Measurements from ENCODE around the gene RTN1. TPM values are rescaled to one million over a fixed set of nuclear protein-coding genes. Genes with fewer than 3 reads are reported as not detected.

The RTN1 gene
- polyA plus RNA-seq, 4 donors = 0.45 to 34.4 (median 4.0) TPM

DNA sequence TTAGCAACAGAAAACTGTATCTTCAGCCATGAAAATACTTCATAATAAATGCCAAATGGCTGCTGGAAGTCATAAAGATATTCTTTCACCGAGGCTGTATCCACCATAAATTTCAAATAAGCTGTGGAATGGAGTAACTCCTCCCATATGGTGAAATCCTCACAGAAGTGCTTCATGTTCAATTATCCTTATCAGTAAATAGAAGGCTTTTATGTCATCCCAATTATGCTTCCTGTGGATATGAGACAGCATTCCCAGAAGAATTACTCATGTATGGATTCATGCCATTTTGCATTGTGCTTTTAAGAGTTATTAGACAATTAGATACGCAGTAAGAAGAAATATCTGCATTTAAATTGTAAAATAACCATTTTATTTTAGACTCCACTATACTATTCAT lies 99.0 kb downstream of the RTN1 start:
- DNase-seq (peak in 1 of 2 donors; percentile 8), FAIRE-seq (no peak)
- WGBS, 3 donors = 42 to 52% (median 46%) methylated on average over 2 of the region's 2 CpGs
- no peaks in the 10 kb centered on the region for H3K36me3 ChIP-seq (ENCODE audit: control insufficient read depth in 3 of 3, insufficient read depth in 2 of 3, low read depth in 1 of 3, low read length in 3 of 3)
- H3K4me1 ChIP-seq (ENCODE audit: control insufficient read depth in 3 of 3, insufficient read depth in 2 of 3, low read depth in 1 of 3, low read length in 2 of 3) = no peaks in the 10 kb centered on the region
- no peaks in the 10 kb centered on the region for H3K9me3 ChIP-seq (ENCODE audit: control insufficient read depth in 2 of 2, insufficient read depth in 1 of 2, low read depth in 1 of 2, low read length in 1 of 2)
- no peaks in the 10 kb centered on the region for H3K27me3 ChIP-seq (ENCODE audit: control insufficient read depth in 3 of 3, insufficient read depth in 3 of 3, low read length in 3 of 3)
- no peak overlapping the region for H3K4me3 ChIP-seq (ENCODE audit: low read depth in 1 of 3, low read length in 3 of 3)
- no peak overlapping the region for H3K27ac ChIP-seq (ENCODE audit: low read depth in 1 of 3, low read length in 2 of 3)

DNA sequence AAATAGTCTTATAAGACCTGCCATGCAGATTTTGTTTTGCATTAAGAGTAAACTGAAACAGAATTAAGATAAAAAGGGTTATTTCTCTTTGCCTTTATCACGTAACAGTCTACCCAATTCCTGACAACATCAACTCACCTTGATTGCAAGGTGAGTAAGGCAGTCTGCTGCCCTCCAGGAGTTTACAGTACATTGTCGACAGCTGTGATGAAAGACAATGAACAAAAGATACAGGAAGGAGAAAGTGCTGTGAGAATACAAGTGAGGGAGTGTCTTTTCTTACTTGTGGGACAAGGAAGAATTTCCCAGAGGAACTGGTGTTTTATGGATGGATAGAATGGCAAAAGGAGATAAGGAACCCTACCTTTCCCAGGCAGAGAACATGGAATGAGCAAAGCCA lies 101.0 kb downstream of the RTN1 start:
- Histone ChIP-seq H3K27ac (ENCODE audit: low read depth in 1 of 3, low read length in 2 of 3) (no peak overlapping the region), H3K9me3 (ENCODE audit: control insufficient read depth in 2 of 2, insufficient read depth in 1 of 2, low read depth in 1 of 2, low read length in 1 of 2) (no peaks in the 10 kb centered on the region), H3K4me3 (ENCODE audit: low read depth in 1 of 3, low read length in 3 of 3) (no peak overlapping the region), H3K27me3 (ENCODE audit: control insufficient read depth in 3 of 3, insufficient read depth in 3 of 3, low read length in 3 of 3) (no peaks in the 10 kb centered on the region), H3K36me3 (ENCODE audit: control insufficient read depth in 3 of 3, insufficient read depth in 2 of 3, low read depth in 1 of 3, low read length in 3 of 3) (no peaks in the 10 kb centered on the region), H3K4me1 (ENCODE audit: control insufficient read depth in 3 of 3, insufficient read depth in 2 of 3, low read depth in 1 of 3, low read length in 2 of 3) (no peaks in the 10 kb centered on the region)
- FAIRE-seq (no peak), DNase-seq (no peak)
- 55 to 72% (median 65%) methylated on average over 2 of the region's 2 CpGs for WGBS, 3 donors

DNA sequence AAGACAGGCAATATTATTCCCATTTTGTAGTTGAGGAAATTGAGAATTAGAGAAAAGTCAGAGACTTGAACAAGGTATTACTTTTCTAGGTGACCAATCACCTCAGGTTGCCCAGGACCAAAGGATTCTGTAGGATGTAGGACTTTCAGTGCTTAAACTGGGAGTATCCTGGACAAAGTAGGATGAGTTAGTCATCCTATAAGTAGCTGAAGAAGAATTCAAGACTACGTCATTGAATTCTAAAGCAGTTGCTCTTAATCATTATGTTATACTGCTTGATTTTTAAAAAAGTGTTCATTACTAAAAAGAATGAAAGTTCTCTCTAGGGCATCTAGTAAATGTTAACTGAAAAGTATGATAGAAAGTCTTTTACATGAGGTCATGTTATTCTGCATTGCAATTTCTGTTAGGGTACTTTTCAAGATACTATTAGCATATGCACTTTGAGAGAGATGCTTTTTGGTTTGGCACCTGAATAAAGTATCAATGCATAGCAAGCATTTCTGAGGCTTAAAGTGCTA lies 101.7 kb downstream of the RTN1 start:
- no peak for DNase-seq
- no peak for FAIRE-seq
- WGBS, 3 donors = 80 to 89% (median 82%) methylated on average over 1 of the region's 1 CpG

DNA sequence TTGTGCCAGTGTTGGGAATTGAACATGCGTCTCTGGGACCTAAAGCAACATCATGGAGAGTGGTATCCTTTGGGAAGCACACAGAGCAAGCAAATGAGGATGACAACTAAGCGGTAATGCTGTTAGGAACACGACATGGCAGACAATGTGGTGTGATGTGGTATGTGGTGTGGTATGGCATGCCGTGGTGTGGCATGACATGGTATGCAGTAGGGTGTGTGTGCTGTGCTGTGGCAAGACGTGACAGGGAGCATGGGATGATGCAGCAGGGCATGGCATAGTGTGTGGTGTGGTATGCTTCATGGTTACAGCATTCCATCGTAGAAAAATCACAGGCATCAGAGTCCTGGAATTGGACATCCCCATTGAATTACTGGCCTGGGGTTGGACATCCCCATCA lies 108.7 kb downstream of the RTN1 start:
- Histone ChIP-seq H3K27me3 (ENCODE audit: control insufficient read depth in 3 of 3, insufficient read depth in 3 of 3, low read length in 3 of 3) (no peaks in the 10 kb centered on the region), H3K4me1 (ENCODE audit: control insufficient read depth in 3 of 3, insufficient read depth in 2 of 3, low read depth in 1 of 3, low read length in 2 of 3) (no peaks in the 10 kb centered on the region), H3K27ac (ENCODE audit: low read depth in 1 of 3, low read length in 2 of 3) (no peak overlapping the region), H3K36me3 (ENCODE audit: control insufficient read depth in 3 of 3, insufficient read depth in 2 of 3, low read depth in 1 of 3, low read length in 3 of 3) (no peaks in the 10 kb centered on the region), H3K9me3 (ENCODE audit: control insufficient read depth in 2 of 2, insufficient read depth in 1 of 2, low read depth in 1 of 2, low read length in 1 of 2) (no peaks in the 10 kb centered on the region), H3K4me3 (ENCODE audit: low read depth in 1 of 3, low read length in 3 of 3) (no peak overlapping the region)
- DNase-seq (no peak), FAIRE-seq (no peak)
- 77 to 87% (median 84%) methylated on average over 6 of the region's 6 CpGs for WGBS, 3 donors

More for the DNA sequence above, 101.7 kb downstream of the RTN1 start:
- H3K4me3 ChIP-seq (ENCODE audit: low read depth in 1 of 3, low read length in 3 of 3) = no peak overlapping the region
- no peak overlapping the region for H3K27ac ChIP-seq (ENCODE audit: low read depth in 1 of 3, low read length in 2 of 3)
- H3K27me3 ChIP-seq (ENCODE audit: control insufficient read depth in 3 of 3, insufficient read depth in 3 of 3, low read length in 3 of 3) = no peaks in the 10 kb centered on the region
- no peaks in the 10 kb centered on the region for H3K9me3 ChIP-seq (ENCODE audit: control insufficient read depth in 2 of 2, insufficient read depth in 1 of 2, low read depth in 1 of 2, low read length in 1 of 2)
- no peaks in the 10 kb centered on the region for H3K36me3 ChIP-seq (ENCODE audit: control insufficient read depth in 3 of 3, insufficient read depth in 2 of 3, low read depth in 1 of 3, low read length in 3 of 3)
- no peaks in the 10 kb centered on the region for H3K4me1 ChIP-seq (ENCODE audit: control insufficient read depth in 3 of 3, insufficient read depth in 2 of 3, low read depth in 1 of 3, low read length in 2 of 3)

DNA sequence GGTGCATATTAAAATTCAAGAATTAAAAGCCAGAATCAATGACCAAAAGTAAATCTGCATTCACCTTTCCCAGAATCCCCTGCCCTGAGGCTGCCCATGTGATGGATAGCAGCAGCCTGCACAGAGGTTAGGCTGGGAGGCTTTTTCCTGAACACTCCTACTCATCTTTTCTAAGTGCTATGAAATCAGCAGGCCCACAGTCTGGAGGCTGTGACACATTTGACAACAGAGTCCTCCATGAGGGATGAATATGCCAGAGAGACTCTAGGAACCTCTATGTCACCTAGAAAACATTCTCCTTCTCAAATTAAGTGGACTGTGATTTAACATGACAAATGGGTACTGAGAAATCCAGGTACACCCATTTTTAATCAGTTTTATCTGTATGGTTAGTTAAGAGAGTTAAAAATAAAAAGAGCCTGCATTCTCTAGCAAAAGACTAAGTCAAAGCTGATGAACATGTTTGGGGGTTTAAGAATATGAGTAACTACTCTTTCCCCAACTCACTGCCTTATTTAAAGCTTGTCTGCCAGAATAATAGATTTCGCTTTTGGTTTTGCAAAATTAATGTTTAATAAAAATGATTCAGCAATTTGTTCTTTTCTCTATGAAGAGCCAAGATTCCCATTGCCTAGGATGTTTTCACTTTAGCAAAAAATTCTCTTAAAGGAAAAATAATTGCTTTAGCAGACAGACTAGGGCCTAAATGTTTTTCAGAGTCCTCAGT lies 115.0 kb downstream of the RTN1 start:
- DNase-seq (no peak), FAIRE-seq (no peak)
- no peak overlapping the region for H3K4me3 ChIP-seq (ENCODE audit: low read depth in 1 of 3, low read length in 3 of 3)
- no peaks in the 10 kb centered on the region for H3K4me1 ChIP-seq (ENCODE audit: control insufficient read depth in 3 of 3, insufficient read depth in 2 of 3, low read depth in 1 of 3, low read length in 2 of 3)
- 71 to 80% (median 80%) methylated on average over 1 of the region's 1 CpG for WGBS, 3 donors
- H3K9me3 ChIP-seq (ENCODE audit: control insufficient read depth in 2 of 2, insufficient read depth in 1 of 2, low read depth in 1 of 2, low read length in 1 of 2) = no peaks in the 10 kb centered on the region
- no peak overlapping the region for H3K27ac ChIP-seq (ENCODE audit: low read depth in 1 of 3, low read length in 2 of 3)
- no peaks in the 10 kb centered on the region for H3K36me3 ChIP-seq (ENCODE audit: control insufficient read depth in 3 of 3, insufficient read depth in 2 of 3, low read depth in 1 of 3, low read length in 3 of 3)
- H3K27me3 ChIP-seq (ENCODE audit: control insufficient read depth in 3 of 3, insufficient read depth in 3 of 3, low read length in 3 of 3) = no peaks in the 10 kb centered on the region

DNA sequence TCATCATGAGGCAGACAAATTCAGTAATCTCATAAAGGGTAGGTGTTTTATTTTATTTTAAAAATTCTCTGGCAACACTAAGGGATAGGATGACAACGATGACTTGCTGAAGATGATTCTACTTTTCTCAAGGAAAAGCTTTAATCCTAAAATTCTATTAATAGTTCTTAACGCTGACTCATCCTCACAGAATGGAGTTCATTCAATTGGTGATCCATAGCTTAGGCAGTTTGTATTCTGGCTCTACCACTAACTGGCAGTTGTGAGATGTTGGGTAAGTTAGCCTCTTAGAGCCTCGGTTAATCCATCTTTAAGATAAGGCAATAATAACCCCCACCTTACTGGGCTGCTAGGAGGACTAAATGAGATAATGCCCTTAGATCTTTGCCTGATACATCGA lies 116.3 kb downstream of the RTN1 start:
- Histone ChIP-seq H3K27me3 (ENCODE audit: control insufficient read depth in 3 of 3, insufficient read depth in 3 of 3, low read length in 3 of 3) (no peaks in the 10 kb centered on the region), H3K27ac (ENCODE audit: low read depth in 1 of 3, low read length in 2 of 3) (no peak overlapping the region), H3K9me3 (ENCODE audit: control insufficient read depth in 2 of 2, insufficient read depth in 1 of 2, low read depth in 1 of 2, low read length in 1 of 2) (no peaks in the 10 kb centered on the region), H3K36me3 (ENCODE audit: control insufficient read depth in 3 of 3, insufficient read depth in 2 of 3, low read depth in 1 of 3, low read length in 3 of 3) (no peaks in the 10 kb centered on the region), H3K4me1 (ENCODE audit: control insufficient read depth in 3 of 3, insufficient read depth in 2 of 3, low read depth in 1 of 3, low read length in 2 of 3) (no peaks in the 10 kb centered on the region), H3K4me3 (ENCODE audit: low read depth in 1 of 3, low read length in 3 of 3) (no peak overlapping the region)
- DNase-seq (no peak), FAIRE-seq (no peak)
- 69 to 82% (median 72%) methylated on average over 4 of the region's 4 CpGs for WGBS, 3 donors

- DNase-seq (no peak), FAIRE-seq (no peak)
- H3K4me3 ChIP-seq (ENCODE audit: low read depth in 1 of 3, low read length in 3 of 3) = no peak overlapping the region
- no peaks in the 10 kb centered on the region for H3K36me3 ChIP-seq (ENCODE audit: control insufficient read depth in 3 of 3, insufficient read depth in 2 of 3, low read depth in 1 of 3, low read length in 3 of 3)
- H3K9me3 ChIP-seq (ENCODE audit: control insufficient read depth in 2 of 2, insufficient read depth in 1 of 2, low read depth in 1 of 2, low read length in 1 of 2) = no peaks in the 10 kb centered on the region
- H3K27me3 ChIP-seq (ENCODE audit: control insufficient read depth in 3 of 3, insufficient read depth in 3 of 3, low read length in 3 of 3) = no peaks in the 10 kb centered on the region
- no peaks in the 10 kb centered on the region for H3K4me1 ChIP-seq (ENCODE audit: control insufficient read depth in 3 of 3, insufficient read depth in 2 of 3, low read depth in 1 of 3, low read length in 2 of 3)
- H3K27ac ChIP-seq (ENCODE audit: low read depth in 1 of 3, low read length in 2 of 3) = no peak overlapping the region
Observed at GRCh38 chr14:59753512-59753911, 117.1 kb downstream of the RTN1 start.

DNA sequence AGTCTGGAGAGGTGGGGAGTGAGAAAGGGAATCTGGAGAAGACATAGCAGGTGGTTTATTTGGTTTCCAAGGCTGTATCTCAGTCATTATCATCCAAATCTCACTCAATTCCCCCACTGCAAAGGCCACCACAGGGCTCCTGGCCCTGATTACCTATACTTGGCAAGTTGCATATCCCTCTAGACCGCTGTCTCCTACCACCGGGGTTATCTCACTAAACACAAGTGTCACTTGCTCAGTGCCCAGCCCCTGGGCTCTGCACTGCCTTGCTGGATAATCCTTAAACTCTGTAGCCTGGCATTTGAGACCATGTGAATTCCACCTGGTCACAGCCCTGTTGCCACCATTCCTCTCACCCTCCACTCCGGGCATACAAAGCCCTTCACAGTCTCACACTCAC lies 119.0 kb downstream of the RTN1 start:
- DNase-seq = no peak
- 86 to 92% (median 90%) methylated on average over 3 of the region's 3 CpGs for WGBS, 3 donors
- FAIRE-seq = no peak
- H3K4me1 ChIP-seq (ENCODE audit: control insufficient read depth in 3 of 3, insufficient read depth in 2 of 3, low read depth in 1 of 3, low read length in 2 of 3) = no peaks in the 10 kb centered on the region
- no peaks in the 10 kb centered on the region for H3K9me3 ChIP-seq (ENCODE audit: control insufficient read depth in 2 of 2, insufficient read depth in 1 of 2, low read depth in 1 of 2, low read length in 1 of 2)
- H3K27ac ChIP-seq (ENCODE audit: low read depth in 1 of 3, low read length in 2 of 3) = no peak overlapping the region
- no peaks in the 10 kb centered on the region for H3K27me3 ChIP-seq (ENCODE audit: control insufficient read depth in 3 of 3, insufficient read depth in 3 of 3, low read length in 3 of 3)
- no peaks in the 10 kb centered on the region for H3K36me3 ChIP-seq (ENCODE audit: control insufficient read depth in 3 of 3, insufficient read depth in 2 of 3, low read depth in 1 of 3, low read length in 3 of 3)
- no peak overlapping the region for H3K4me3 ChIP-seq (ENCODE audit: low read depth in 1 of 3, low read length in 3 of 3)

DNA sequence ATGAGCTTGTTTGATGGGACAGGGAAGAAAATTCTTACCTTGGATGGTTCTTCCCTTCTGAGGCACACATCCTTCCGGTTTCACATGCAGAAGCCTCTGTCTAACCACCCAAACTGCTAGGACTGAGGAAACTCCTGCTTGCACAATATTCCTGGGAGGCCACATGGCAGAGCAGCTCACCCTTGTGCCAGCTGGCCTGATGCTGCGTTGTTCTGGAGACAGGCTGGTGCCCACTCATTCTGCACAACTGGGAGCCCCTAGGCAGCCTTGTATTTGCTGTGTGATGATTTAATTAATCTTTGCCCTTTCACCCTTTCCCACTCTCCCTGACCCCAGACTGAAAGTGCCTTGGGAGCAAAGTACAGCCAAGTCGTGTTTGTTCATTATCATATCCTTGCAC lies 130.8 kb downstream of the RTN1 start:
- no peaks in the 10 kb centered on the region for H3K36me3 ChIP-seq (ENCODE audit: control insufficient read depth in 3 of 3, insufficient read depth in 2 of 3, low read depth in 1 of 3, low read length in 3 of 3)
- H3K27ac ChIP-seq (ENCODE audit: low read depth in 1 of 3, low read length in 2 of 3) = no peak overlapping the region
- DNase-seq = no peak
- H3K9me3 ChIP-seq (ENCODE audit: control insufficient read depth in 2 of 2, insufficient read depth in 1 of 2, low read depth in 1 of 2, low read length in 1 of 2) = no peaks in the 10 kb centered on the region
- 51 to 72% (median 59%) methylated on average over 3 of the region's 3 CpGs for WGBS, 3 donors
- no peaks in the 10 kb centered on the region for H3K4me1 ChIP-seq (ENCODE audit: control insufficient read depth in 3 of 3, insufficient read depth in 2 of 3, low read depth in 1 of 3, low read length in 2 of 3)
- no peak overlapping the region for H3K4me3 ChIP-seq (ENCODE audit: low read depth in 1 of 3, low read length in 3 of 3)
- no peaks in the 10 kb centered on the region for H3K27me3 ChIP-seq (ENCODE audit: control insufficient read depth in 3 of 3, insufficient read depth in 3 of 3, low read length in 3 of 3)
- FAIRE-seq = no peak
